CD14-positive monocyte (primary cell): Measurements from ENCODE around the gene ZCWPW1. TPM values are rescaled to one million over a fixed set of nuclear protein-coding genes. Genes with fewer than 3 reads are reported as not detected.

Experiments used
- DNase-seq, 3 donors: peaks; one replicate each; pipeline ENCODE4 v3.0.0-alpha.2; 2011 to 2022
- H2AFZ ChIP-seq: 2 replicates; pipeline ENCODE4 v1.6.0; 2012; ENCODE audit warnings: mild to moderate bottlenecking, low read depth, low read length, inconsistent platforms; ENCODE audit not compliant: insufficient read depth, poor library complexity, severe bottlenecking
- H3K27ac ChIP-seq, 2 donors: 1 replicate in 1 of 2; 2 replicates in 1 of 2; pipeline ENCODE4 v1.5.1; 2012 to 2013; ENCODE audit warnings: low read length in 2 of 2, control low read depth in 1 of 2, inconsistent platforms in 1 of 2, low read depth in 1 of 2, mild to moderate bottlenecking in 1 of 2
- H3K27me3 ChIP-seq, 2 donors: one replicate each; pipeline versions ENCODE4 v1.6.0 to v1.6.1; 2011 to 2013; ENCODE audit warnings: low read length in 2 of 2; ENCODE audit not compliant: control insufficient read depth in 2 of 2, insufficient read depth in 2 of 2
- H3K36me3 ChIP-seq, 2 donors: replicated peaks in 1 of 2; 1 replicate in 1 of 2; 2 replicates in 1 of 2; pipeline versions ENCODE4 v1.5.1 to v1.6.1; 2012 to 2013; ENCODE audit warnings: low read length in 2 of 2, control low read depth in 1 of 2, inconsistent platforms in 1 of 2, mild to moderate bottlenecking in 1 of 2; ENCODE audit not compliant: insufficient read depth in 2 of 2, control insufficient read depth in 1 of 2
- H3K4me1 ChIP-seq, 2 donors: 1 replicate in 1 of 2; 2 replicates in 1 of 2; pipeline versions ENCODE4 v1.5.1 to v1.6.1; 2012 to 2013; ENCODE audit warnings: low read length in 2 of 2, control low read depth in 1 of 2, inconsistent platforms in 1 of 2, mild to moderate bottlenecking in 1 of 2, moderate library complexity in 1 of 2; ENCODE audit not compliant: insufficient read depth in 2 of 2, control insufficient read depth in 1 of 2
- H3K4me2 ChIP-seq: replicated peaks from 2 replicates; pipeline ENCODE3; 2012; ENCODE audit warnings: low read length, moderate library complexity, mild to moderate bottlenecking; ENCODE audit not compliant: poor library complexity, severe bottlenecking; ENCODE audit errors: extremely low read depth
- H3K4me3 ChIP-seq, 3 experiments: fragments of 200-600 bp in 1 of 3; sonication (generic) in 1 of 3; replicated peaks in 1 of 3; 1 replicate in 2 of 3; 2 replicates in 1 of 3; pipeline ENCODE4 v1.5.1; 2011 to 2013; ENCODE audit warnings: low read length in 3 of 3, mild to moderate bottlenecking in 3 of 3, control low read depth in 2 of 3, low read depth in 2 of 3, inconsistent platforms in 1 of 3, moderate library complexity in 1 of 3
- H3K79me2 ChIP-seq: 2 replicates; pipeline ENCODE4 v1.6.0; 2012; ENCODE audit warnings: mild to moderate bottlenecking, control low read depth, inconsistent platforms, low read length, moderate library complexity; ENCODE audit not compliant: insufficient read depth
- H3K9ac ChIP-seq: 2 replicates; pipeline ENCODE4 v1.6.0; 2017; ENCODE audit warnings: low read length, mild to moderate bottlenecking; ENCODE audit not compliant: insufficient read depth, poor library complexity, severe bottlenecking
- H3K9me3 ChIP-seq, 2 donors: replicated peaks in 1 of 2; 1 replicate in 1 of 2; 2 replicates in 1 of 2; pipeline versions ENCODE4 v1.5.1 to v1.6.1; 2012 to 2013; ENCODE audit warnings: low read length in 2 of 2, control low read depth in 1 of 2; ENCODE audit not compliant: control insufficient read depth in 1 of 2, insufficient read depth in 1 of 2
- H4K20me1 ChIP-seq: 2 replicates; pipeline ENCODE4 v1.6.0; 2012; ENCODE audit warnings: mild to moderate bottlenecking, low read length, control low read depth, moderate library complexity; ENCODE audit not compliant: insufficient read depth
- H3K27ac Mint-ChIP-seq, 7 donors: one replicate each; pipeline ENCODE4 v1.8.0; 2020; ENCODE audit warnings: mild to moderate bottlenecking in 7 of 7, mixed read lengths in 7 of 7, moderate library complexity in 6 of 7, inconsistent platforms in 2 of 7
- H3K27me3 Mint-ChIP-seq, 3 donors: one replicate each; pipeline ENCODE4 v1.8.0; 2021 to 2022; ENCODE audit warnings: low read depth in 3 of 3, mild to moderate bottlenecking in 3 of 3, mixed read lengths in 3 of 3, moderate library complexity in 3 of 3, inconsistent platforms in 1 of 3
- H3K36me3 Mint-ChIP-seq, 2 donors: one replicate each; pipeline ENCODE4 v1.8.0; 2020; ENCODE audit warnings: mixed read lengths in 2 of 2, inconsistent platforms in 1 of 2, mild to moderate bottlenecking in 1 of 2
- H3K4me1 Mint-ChIP-seq: one replicate; pipeline ENCODE4 v1.8.0; 2020; ENCODE audit warnings: mild to moderate bottlenecking, mixed read lengths
- H3K4me3 Mint-ChIP-seq, 2 donors: one replicate each; pipeline ENCODE4 v1.8.0; 2020; ENCODE audit warnings: mild to moderate bottlenecking in 2 of 2, mixed read lengths in 2 of 2, moderate library complexity in 1 of 2
- H3K9me3 Mint-ChIP-seq, 7 donors: one replicate each; pipeline ENCODE4 v1.8.0; 2020 to 2022; ENCODE audit warnings: mixed read lengths in 7 of 7, mild to moderate bottlenecking in 6 of 7, moderate library complexity in 6 of 7, inconsistent platforms in 2 of 7
- CTCF ChIP-seq: fragments of 200-600 bp; IDR thresholded peaks from one replicate; pipeline ENCODE4 v1.8.0; 2022; ENCODE audit warnings: antibody characterized with exemption, mild to moderate bottlenecking
- WGBS: methylation state at CpG from one replicate; pipeline ENCODE4 v1.1.5; 2013; ENCODE audit warnings: missing lambda C conversion rate; ENCODE audit not compliant: insufficient coverage; 5-methylcytosine and 5-hydroxymethylcytosine counted together
- intact Hi-C, 2 donors: fragments of 100-400 bp; cut with micrococcal nuclease; formaldehyde crosslinking; loops; one replicate each; pipeline versions ENCODE4 v1.15.0 to v1.15.1; 2023
- polyA plus RNA-seq, 3 donors: library from polyadenylated mRNA; depleted of rRNA in 1 of 3; unstranded in 2 of 3; stranded (reverse) in 1 of 3; fragments of 300-500 nt in 2 of 3; fragments of >200 nt in 1 of 3; fragmentation: Illumina TruSeq in 2 of 3; gene quantifications; 1 replicate in 2 of 3; 2 replicates in 1 of 3; pipeline ENCODE4 v1.2.3, GENCODE V29; 2012 to 2021

ZCWPW1 gene
- polyA plus RNA-seq, 3 donors: 0.60 to 1.9 (median 1.2) TPM

- peaks cover 37% of the 10 kb centered on the region for H3K79me2 ChIP-seq
- peak overlapping the region in 1 of 2 donors; percentile 52 for H3K27ac ChIP-seq
- H4K20me1 ChIP-seq: peaks cover 100% of the 10 kb centered on the region
- H3K4me3 Mint-ChIP-seq: no peak overlapping the region
- no peak overlapping the region for H3K4me2 ChIP-seq
- intact Hi-C loops: loop anchor here in 1 of 2 donors (5.0 kb wide), 1 partner anchor 255 kb away; no protein-coding TSS in a partner anchor
- no peak for DNase-seq
- peaks cover 55% of the 10 kb centered on the region for H3K4me1 Mint-ChIP-seq
- H3K4me1 ChIP-seq: peaks cover 47 to 53% of the 10 kb centered on the region in 2 donors
- peaks cover 35 to 84% of the 10 kb centered on the region in 2 donors for H3K36me3 Mint-ChIP-seq
- H2AFZ ChIP-seq: no peak overlapping the region
- no peaks in the 10 kb centered on the region for H3K27me3 ChIP-seq
- no peak for TF ChIP-seq CTCF
- H3K9me3 ChIP-seq: no peaks in the 10 kb centered on the region
- H3K4me3 ChIP-seq: no peak overlapping the region
- 86% methylated on average over 14 of the region's 16 CpGs for WGBS
- H3K9ac ChIP-seq: no peak overlapping the region
- H3K36me3 ChIP-seq: peaks cover 35 to 80% of the 10 kb centered on the region in 2 donors
- peak overlapping the region in 3 of 7 donors; percentile 42 to 79 (median 66) for H3K27ac Mint-ChIP-seq
- H3K9me3 Mint-ChIP-seq: no peaks in the 10 kb centered on the region
- peaks cover 0 to 3% (median 2%) of the 10 kb centered on the region in 3 donors for H3K27me3 Mint-ChIP-seq
Observed at GRCh38 chr7:100472121-100472851, 43.8 kb upstream of the ZCWPW1 start.

GRCh38 chr7:100471021-100471420, 42.5 kb upstream of the ZCWPW1 start:
- Histone ChIP-seq H4K20me1 (peaks cover 100% of the 10 kb centered on the region), H3K4me3 (no peak overlapping the region), H3K4me1 (peaks cover 35 to 40% of the 10 kb centered on the region in 2 donors), H3K27ac (no peak overlapping the region), H3K79me2 (peaks cover 24% of the 10 kb centered on the region), H3K9me3 (no peaks in the 10 kb centered on the region), H3K27me3 (no peaks in the 10 kb centered on the region), H3K9ac (no peak overlapping the region), H2AFZ (no peak overlapping the region), H3K4me2 (no peak overlapping the region), H3K36me3 (peaks cover 39 to 86% of the 10 kb centered on the region in 2 donors)
- Mint-ChIP-seq H3K4me3 (no peak overlapping the region), H3K9me3 (no peaks in the 10 kb centered on the region), H3K27ac (no peak overlapping the region), H3K27me3 (peaks cover 0 to 3% (median 0%) of the 10 kb centered on the region in 3 donors), H3K36me3 (peaks cover 36 to 81% of the 10 kb centered on the region in 2 donors), H3K4me1 (peaks cover 47% of the 10 kb centered on the region)
- no peak for TF ChIP-seq CTCF
- no peak for DNase-seq
- WGBS: 75% methylated on average over 4 of the region's 4 CpGs
- intact Hi-C loops: loop anchor here (2.0 to 5.0 kb wide), 2 partner anchors 254 to 256 kb away; no protein-coding TSS in a partner anchor
